ENCODE data around the gene LONRF3.

GRCh38 chrX:118978451-118978850, 4.0 kb downstream of the LONRF3 start:
- no peak for TF ChIP-seq CTCF (IDR thresholded peaks at IDR 0.05; ENCODE audit: poor library complexity)
- no peak for TF ChIP-seq EZH2 (IDR thresholded peaks at IDR 0.05; ENCODE audit: borderline replicate concordance)
